RWPE2 (cell line): ENCODE results near the gene RPRML.
"Not testable (repeated sequence)": the region's sequence is repeated elsewhere in the genome, so short reads cannot be mapped to it uniquely, and the experiment has no call there.

Experiments
- ATAC-seq: fragments of 200-7000 bp; cut with Tn5 transposase; 3 replicates; pipeline ENCODE4 v1.9.1; 2021; ENCODE audit warnings: low read depth
- DNase-seq: peaks from one replicate; pipeline ENCODE4 v3.0.0-alpha.2; 2020; ENCODE audit warnings: low spot score
- H3K27ac ChIP-seq: fragments of 450-650 bp; 2 replicates; pipeline ENCODE4 v1.5.1; 2017; ENCODE audit warnings: mild to moderate bottlenecking; ENCODE audit not compliant: poor library complexity, severe bottlenecking
- H3K27me3 ChIP-seq: fragments of 250-450 bp; sonication (Bioruptor Pico); 2 replicates; pipeline ENCODE4 v1.5.1; 2021; ENCODE audit warnings: mild to moderate bottlenecking, moderate library complexity; ENCODE audit not compliant: insufficient read depth, poor library complexity, severe bottlenecking
- H3K36me3 ChIP-seq: fragments of 250-450 bp; sonication (Bioruptor Pico); 2 replicates; pipeline ENCODE4 v1.5.1; 2020; ENCODE audit warnings: low read depth, mild to moderate bottlenecking, moderate library complexity
- H3K4me1 ChIP-seq: fragments of 250-450 bp; sonication (Bioruptor Pico); 2 replicates; pipeline ENCODE4 v1.5.1; 2021; ENCODE audit warnings: mild to moderate bottlenecking, moderate library complexity; ENCODE audit not compliant: insufficient read depth, poor library complexity, severe bottlenecking
- H3K4me3 ChIP-seq: fragments of 250-450 bp; sonication (Bioruptor Pico); 2 replicates; pipeline ENCODE4 v1.5.1; 2021; ENCODE audit warnings: mild to moderate bottlenecking, moderate library complexity; ENCODE audit not compliant: severe bottlenecking
- H3K9me3 ChIP-seq: fragments of 250-450 bp; sonication (Bioruptor Pico); 2 replicates; pipeline ENCODE4 v1.5.1; 2021; ENCODE audit warnings: mild to moderate bottlenecking, moderate library complexity; ENCODE audit not compliant: severe bottlenecking
- CTCF ChIP-seq: fragments of 450-650 bp; IDR thresholded peaks from one replicate; pipeline ENCODE4 v1.5.1; 2017; ENCODE audit warnings: mild to moderate bottlenecking, moderate library complexity; ENCODE audit not compliant: poor library complexity, severe bottlenecking

Gene RPRML

DNA sequence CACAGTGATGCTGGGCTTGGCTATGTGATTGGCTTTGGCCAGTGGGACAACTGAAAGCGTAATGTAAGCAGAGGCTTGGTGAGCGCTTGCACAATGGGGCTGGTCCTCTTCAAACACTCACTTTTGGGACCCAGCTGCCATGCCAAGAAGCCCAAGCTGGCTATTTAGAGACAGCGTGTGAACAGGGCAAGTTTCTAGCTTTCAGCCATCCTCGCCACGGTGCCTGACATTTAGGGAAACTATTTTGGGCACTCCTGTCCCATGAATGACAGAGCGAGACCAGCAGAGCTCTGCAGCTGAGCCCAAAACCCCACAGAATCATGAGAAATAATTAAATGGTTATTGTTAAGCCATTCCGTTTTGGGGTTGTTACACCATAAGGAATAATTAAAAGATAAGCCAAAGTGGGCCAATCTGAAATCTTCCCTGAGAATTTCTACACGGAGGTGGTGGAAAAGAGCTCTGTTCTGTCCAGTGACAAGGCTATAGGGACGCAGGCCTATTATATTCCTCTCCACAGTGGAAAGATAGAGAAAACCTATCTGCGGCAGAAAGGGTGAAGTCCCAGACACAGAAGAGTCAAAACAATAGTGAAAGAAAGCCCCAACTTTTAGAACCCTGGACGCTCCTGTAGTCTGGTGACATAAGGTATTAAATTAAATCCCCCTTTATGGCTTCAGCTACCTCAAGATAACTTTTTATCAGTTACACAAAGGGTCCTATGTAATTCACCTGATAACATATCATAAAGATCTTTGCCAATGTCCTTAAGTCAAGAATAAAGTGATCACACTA lies 10.8 kb upstream of the RPRML start:
- H3K36me3 ChIP-seq, result no peaks in the 10 kb centered on the region
- no peaks in the 10 kb centered on the region for H3K4me1 ChIP-seq
- no peak for ATAC-seq
- H3K27ac ChIP-seq, result no peak overlapping the region
- TF ChIP-seq CTCF, result no peak
- H3K9me3 ChIP-seq, result no peaks in the 10 kb centered on the region
- no peak overlapping the region for H3K4me3 ChIP-seq
- no peak for DNase-seq
- H3K27me3 ChIP-seq, result no peaks in the 10 kb centered on the region

DNA sequence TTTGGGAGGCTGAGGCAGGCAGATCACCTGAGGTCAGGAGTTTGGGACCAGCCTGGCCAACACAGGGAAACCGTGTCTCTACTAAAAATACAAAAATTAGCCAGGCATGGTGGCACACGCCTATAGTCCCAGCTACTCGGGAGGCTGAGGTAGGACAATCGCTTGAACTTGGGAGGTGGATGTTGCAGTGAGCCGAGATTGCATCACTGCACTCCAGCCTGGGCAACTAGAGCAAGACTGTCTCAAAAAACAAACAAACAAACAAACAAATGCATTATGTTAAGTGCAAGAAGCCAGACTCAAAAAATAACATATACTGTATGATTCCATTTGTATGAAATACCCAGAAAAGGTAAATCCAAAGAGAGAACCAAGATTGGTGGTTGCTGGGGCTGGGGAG lies 8.9 kb upstream of the RPRML start:
- not testable (repeated sequence) for H3K27ac ChIP-seq, H3K4me3 ChIP-seq, H3K9me3 ChIP-seq, ATAC-seq, H3K27me3 ChIP-seq, DNase-seq, H3K36me3 ChIP-seq, H3K4me1 ChIP-seq

DNA sequence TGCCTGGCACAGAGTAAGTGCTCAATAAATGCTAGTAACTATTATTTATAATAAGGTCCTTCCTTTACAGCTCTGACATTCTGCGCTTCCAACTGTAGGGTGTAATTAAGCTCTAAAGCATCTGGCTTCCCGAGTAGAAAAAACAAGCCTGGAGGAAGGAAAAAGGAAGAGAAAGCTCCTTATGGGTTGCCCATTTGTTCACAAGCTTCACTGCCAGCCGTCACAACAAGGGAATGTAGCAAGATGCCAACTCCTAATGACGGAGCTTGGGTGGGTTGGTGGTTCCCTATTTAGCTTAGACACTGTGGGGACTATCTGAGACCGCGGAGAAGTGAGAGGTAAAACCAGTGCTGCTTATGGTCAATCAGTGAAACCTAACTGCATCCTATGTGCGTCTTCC lies 7.3 kb upstream of the RPRML start:
- ATAC-seq (no peak), DNase-seq (no peak)
- Histone ChIP-seq H3K36me3 (no peaks in the 10 kb centered on the region), H3K4me3 (no peak overlapping the region), H3K27me3 (peaks cover under 1% of the 10 kb centered on the region), H3K4me1 (no peaks in the 10 kb centered on the region), H3K27ac (no peak overlapping the region), H3K9me3 (no peaks in the 10 kb centered on the region)
- TF ChIP-seq CTCF, result no peak

DNA sequence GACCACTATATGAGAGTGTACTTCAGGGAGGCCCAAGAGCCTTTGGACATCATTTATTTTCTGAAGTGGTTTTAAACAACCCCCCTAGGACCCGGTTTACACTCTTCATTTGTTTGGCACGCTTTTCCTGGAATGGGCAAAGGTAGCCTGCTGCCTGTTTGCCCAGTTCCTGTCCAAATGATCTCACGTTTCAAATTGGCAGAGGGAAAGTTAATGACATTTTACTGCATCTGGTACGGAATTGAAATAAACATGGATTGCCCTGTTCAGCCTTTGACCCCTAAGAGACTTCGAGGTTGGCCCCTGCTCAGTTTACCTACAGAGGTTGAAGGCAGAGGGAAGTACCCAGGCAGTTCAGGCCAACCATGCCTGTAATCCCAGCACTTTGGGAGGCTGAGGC lies 5.8 kb upstream of the RPRML start:
- DNase-seq, result no peak
- no peak overlapping the region for H3K27ac ChIP-seq
- no peak for ATAC-seq

DNA sequence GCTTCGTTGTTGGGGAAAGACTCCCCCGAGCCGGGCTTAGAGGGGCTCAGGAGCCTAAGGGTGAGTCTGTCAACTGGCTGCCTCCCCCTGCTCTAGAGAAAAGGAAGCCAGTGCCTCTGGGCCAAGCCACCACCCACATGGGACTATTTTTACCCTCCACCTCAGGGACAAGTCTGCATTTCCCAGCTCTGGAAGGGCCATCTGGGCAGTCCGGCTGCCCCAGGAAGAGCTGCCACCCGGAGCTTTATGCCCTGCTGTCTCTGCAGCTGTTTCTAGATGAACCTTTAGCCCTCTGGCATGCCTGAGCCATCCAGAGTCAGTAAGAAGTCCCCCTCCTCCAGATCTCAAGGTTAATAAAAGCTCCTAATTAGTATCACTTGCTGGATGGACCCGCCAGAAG lies 5.3 kb upstream of the RPRML start:
- Histone ChIP-seq H3K36me3 (no peaks in the 10 kb centered on the region), H3K4me3 (no peak overlapping the region), H3K27ac (no peak overlapping the region), H3K4me1 (no peaks in the 10 kb centered on the region), H3K9me3 (no peaks in the 10 kb centered on the region), H3K27me3 (peaks cover 17% of the 10 kb centered on the region)
- DNase-seq (no peak), ATAC-seq (no peak)
- TF ChIP-seq CTCF, result no peak

More for the DNA sequence above, 5.8 kb upstream of the RPRML start:
- Histone ChIP-seq H3K27me3 (peaks cover 11% of the 10 kb centered on the region), H3K9me3 (no peaks in the 10 kb centered on the region), H3K4me3 (no peak overlapping the region), H3K36me3 (no peaks in the 10 kb centered on the region), H3K4me1 (no peaks in the 10 kb centered on the region)
- no peak for TF ChIP-seq CTCF
